Central memory CD8-positive, alpha-beta T cell (primary cell): ENCODE measurements around the gene TMEM8B.

Experiments
- ATAC-seq: fragments of 150-1000 bp; cut with Tn5 transposase; replicated peaks from 2 replicates; pipeline ENCODE4 v1.10.0; 2022; ENCODE audit warnings: mild to moderate bottlenecking, moderate FRiP score, moderate number of reproducible peaks; ENCODE audit not compliant: poor library complexity, severe bottlenecking; ENCODE audit errors: extremely low read depth
- DNase-seq, 2 donors: peaks; one replicate each; pipeline ENCODE4 v3.0.0; 2021; ENCODE audit warnings: low spot score in 2 of 2
- H3K27ac Mint-ChIP-seq: one replicate; pipeline ENCODE4 v1.8.0; 2022; ENCODE audit warnings: low read depth, mild to moderate bottlenecking, moderate library complexity, mixed read lengths
- H3K27me3 Mint-ChIP-seq: one replicate; pipeline ENCODE4 v1.8.0; 2022; ENCODE audit warnings: mixed read lengths
- H3K36me3 Mint-ChIP-seq: one replicate; pipeline ENCODE4 v1.8.0; 2022; ENCODE audit warnings: mild to moderate bottlenecking, moderate library complexity, mixed read lengths; ENCODE audit not compliant: insufficient read depth
- H3K4me1 Mint-ChIP-seq: one replicate; pipeline ENCODE4 v1.8.0; 2022; ENCODE audit warnings: mixed read lengths
- H3K4me3 Mint-ChIP-seq: one replicate; pipeline ENCODE4 v1.8.0; 2022; ENCODE audit warnings: mild to moderate bottlenecking, moderate library complexity, mixed read lengths
- H3K9me3 Mint-ChIP-seq: one replicate; pipeline ENCODE4 v1.8.0; 2022; ENCODE audit warnings: mixed read lengths

TMEM8B gene

DNA sequence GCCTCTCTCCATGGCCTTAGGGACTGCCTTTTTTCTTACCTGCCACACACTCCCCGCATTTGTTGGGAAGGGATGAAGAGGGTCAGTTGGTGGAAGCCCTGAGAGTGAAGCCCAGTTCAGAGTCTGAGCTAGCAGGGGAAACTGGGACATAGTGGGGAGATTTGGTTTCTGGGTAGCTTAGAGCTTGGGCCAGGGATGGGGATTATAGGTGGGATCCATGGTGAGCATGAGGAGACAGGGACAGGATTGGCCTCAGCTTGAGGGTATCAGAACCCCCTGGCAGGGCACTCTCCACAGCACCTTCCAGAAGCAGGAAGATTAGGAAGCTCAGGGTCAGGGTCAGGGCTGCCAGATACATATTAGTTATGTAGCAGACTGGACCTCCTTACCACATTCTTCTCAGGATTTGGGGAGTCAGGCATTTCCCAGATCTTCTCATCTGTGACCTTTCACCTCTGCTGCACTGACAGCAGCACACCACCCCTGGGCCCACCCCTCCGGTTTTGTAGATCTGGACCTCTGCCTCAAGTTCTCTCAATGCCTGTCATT, 23.3 kb downstream of the TMEM8B start:
- H3K9me3 Mint-ChIP-seq, result no peaks in the 10 kb centered on the region
- no peak overlapping the region for H3K4me3 Mint-ChIP-seq
- H3K4me1 Mint-ChIP-seq, result no peaks in the 10 kb centered on the region
- H3K27me3 Mint-ChIP-seq, result no peaks in the 10 kb centered on the region
- DNase-seq (no peak), ATAC-seq (no peak)
- H3K27ac Mint-ChIP-seq, result no peak overlapping the region
- H3K36me3 Mint-ChIP-seq, result no peaks in the 10 kb centered on the region

DNA sequence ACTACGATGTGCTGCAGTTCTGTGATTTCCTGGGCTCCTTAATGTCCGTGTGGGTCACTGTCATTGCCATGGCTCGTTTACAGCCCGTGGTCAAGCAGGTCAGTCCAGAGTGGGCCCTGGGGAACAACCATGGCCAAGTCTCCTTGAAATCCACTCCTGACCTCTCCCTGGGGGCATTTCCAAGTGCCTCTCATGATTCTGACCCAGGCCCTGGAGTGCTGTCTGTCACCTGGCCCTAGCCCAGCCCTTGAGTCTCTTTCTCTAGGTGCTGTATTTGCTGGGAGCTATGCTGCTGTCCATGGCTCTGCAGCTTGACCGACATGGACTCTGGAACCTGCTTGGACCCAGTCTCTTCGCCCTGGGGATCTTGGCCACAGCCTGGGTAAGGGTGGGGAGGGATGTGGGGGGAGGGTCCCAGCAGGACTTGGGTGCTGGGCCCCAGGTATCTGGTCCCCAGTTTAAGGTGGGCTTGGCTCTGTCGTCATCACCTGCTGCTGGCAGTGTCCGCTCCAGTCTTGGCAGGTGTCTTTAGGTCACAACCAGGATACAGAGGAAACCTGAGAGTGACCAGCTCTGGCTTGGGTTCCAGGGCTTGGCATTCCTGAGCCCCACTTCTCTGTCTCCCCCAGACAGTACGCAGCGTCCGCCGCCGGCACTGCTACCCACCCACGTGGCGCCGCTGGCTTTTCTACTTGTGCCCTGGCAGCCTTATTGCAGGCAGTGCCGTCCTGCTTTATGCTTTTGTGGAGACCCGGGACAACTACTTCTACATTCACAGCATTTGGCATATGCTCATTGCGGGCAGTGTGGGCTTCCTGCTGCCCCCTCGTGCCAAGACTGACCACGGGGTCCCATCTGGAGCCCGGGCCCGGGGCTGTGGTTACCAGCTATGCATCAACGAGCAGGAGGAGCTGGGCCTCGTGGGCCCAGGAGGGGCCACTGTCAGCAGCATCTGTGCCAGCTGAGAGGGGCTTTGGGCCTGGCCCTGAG, 24.1 kb downstream of the TMEM8B start:
- Mint-ChIP-seq H3K9me3 (no peaks in the 10 kb centered on the region), H3K4me1 (no peaks in the 10 kb centered on the region), H3K27me3 (no peaks in the 10 kb centered on the region), H3K36me3 (no peaks in the 10 kb centered on the region), H3K4me3 (no peak overlapping the region), H3K27ac (no peak overlapping the region)
- DNase-seq, result no peak
- ATAC-seq, result no peak

DNA sequence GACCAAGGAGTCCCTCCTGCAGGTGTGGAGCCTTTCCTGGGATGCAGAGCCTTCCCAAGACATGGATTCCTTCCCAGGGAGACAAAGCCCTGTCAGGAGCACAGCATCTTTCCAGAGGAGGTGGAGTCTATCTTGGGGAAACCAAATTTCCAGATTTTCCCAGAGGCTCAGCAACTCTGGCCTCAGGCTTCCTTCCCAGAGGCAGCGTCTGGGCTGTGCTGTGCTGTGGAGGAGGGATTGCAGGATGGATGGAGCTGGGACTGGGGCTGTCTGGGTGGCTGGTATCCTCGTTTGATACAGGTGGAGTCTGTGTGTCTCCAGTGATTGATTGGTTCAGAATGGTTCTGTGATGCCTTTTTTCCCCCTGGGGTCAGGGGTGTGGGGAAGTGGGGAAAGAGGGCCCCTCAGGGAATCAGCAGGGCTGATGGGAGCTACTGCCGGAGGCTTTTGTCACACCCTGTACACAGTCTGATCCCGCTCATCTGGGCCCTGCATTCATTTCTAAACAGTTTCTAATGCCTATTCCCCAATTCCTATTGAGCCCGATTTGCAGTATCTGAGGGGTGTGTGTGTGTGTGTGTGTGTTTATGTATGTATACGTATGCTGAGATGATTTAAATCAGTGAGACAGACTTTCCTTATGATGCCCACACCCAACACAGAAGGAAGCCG, 25.2 kb downstream of the TMEM8B start:
- DNase-seq (no peak), ATAC-seq (no peak)
- no peak overlapping the region for H3K4me3 Mint-ChIP-seq
- H3K27ac Mint-ChIP-seq, result no peak overlapping the region
- H3K9me3 Mint-ChIP-seq, result no peaks in the 10 kb centered on the region
- H3K4me1 Mint-ChIP-seq, result no peaks in the 10 kb centered on the region
- H3K36me3 Mint-ChIP-seq, result no peaks in the 10 kb centered on the region
- H3K27me3 Mint-ChIP-seq, result no peaks in the 10 kb centered on the region

DNA sequence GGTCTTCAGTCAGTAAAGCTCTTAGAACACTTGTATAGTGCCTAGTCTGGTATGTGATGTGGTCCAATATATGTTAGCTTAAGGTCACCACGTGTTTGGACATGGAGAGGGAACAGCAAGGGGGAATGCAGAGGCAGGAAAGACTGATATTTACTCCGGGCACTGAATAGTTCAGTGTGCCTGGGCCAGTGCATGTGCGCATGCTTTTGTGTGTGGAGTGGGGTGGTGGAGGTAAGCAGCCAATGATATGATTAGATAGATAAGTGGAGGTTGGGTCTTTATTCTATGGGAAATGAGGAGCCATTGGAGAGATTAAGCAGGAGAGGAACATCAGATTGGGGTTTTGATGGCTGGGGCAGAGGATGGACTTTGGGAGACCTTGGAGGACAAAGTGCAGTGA, 27.2 kb downstream of the TMEM8B start:
- Mint-ChIP-seq H3K27me3 (peaks cover 5% of the 10 kb centered on the region), H3K9me3 (no peaks in the 10 kb centered on the region), H3K4me1 (no peaks in the 10 kb centered on the region), H3K36me3 (no peaks in the 10 kb centered on the region), H3K27ac (no peak overlapping the region), H3K4me3 (no peak overlapping the region)
- DNase-seq (no peak), ATAC-seq (no peak)

GRCh38 chr9:35856882-35857281, 27.9 kb downstream of the TMEM8B start:
- Mint-ChIP-seq H3K27me3 (peaks cover 12% of the 10 kb centered on the region), H3K27ac (no peak overlapping the region), H3K4me3 (no peak overlapping the region), H3K9me3 (no peaks in the 10 kb centered on the region), H3K4me1 (no peaks in the 10 kb centered on the region), H3K36me3 (no peaks in the 10 kb centered on the region)
- no peak for DNase-seq
- ATAC-seq, result no peak

DNA sequence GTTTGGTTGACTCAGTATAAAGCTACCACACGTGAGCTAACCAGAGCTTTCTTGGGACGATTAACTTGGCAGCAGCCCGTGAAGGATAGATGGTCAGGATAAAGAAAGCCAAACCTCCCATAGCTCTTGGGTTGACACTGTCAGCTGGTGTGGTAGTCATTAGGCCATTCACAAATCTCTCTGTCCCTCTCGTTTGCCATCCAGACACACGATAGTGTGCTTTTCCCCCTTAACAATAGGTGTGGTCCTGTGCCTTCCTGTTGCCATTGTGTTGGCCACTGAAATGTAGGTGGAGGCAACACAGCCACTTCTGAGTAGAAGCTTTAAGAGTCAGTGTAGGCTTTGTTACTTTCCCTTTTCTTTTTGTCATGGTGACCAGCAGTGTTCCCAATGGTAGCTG, 29.4 kb downstream of the TMEM8B start:
- no peaks in the 10 kb centered on the region for H3K4me1 Mint-ChIP-seq
- H3K4me3 Mint-ChIP-seq, result no peak overlapping the region
- no peak overlapping the region for H3K27ac Mint-ChIP-seq
- no peaks in the 10 kb centered on the region for H3K36me3 Mint-ChIP-seq
- ATAC-seq (no peak), DNase-seq (no peak)
- no peaks in the 10 kb centered on the region for H3K9me3 Mint-ChIP-seq
- peaks cover 25% of the 10 kb centered on the region for H3K27me3 Mint-ChIP-seq

GRCh38 chr9:35859310-35859989, 30.4 kb downstream of the TMEM8B start:
- Mint-ChIP-seq H3K4me1 (no peaks in the 10 kb centered on the region), H3K27me3 (peaks cover 33% of the 10 kb centered on the region), H3K9me3 (no peaks in the 10 kb centered on the region), H3K27ac (no peak overlapping the region), H3K4me3 (no peak overlapping the region), H3K36me3 (no peaks in the 10 kb centered on the region)
- DNase-seq (no peak), ATAC-seq (no peak)

DNA sequence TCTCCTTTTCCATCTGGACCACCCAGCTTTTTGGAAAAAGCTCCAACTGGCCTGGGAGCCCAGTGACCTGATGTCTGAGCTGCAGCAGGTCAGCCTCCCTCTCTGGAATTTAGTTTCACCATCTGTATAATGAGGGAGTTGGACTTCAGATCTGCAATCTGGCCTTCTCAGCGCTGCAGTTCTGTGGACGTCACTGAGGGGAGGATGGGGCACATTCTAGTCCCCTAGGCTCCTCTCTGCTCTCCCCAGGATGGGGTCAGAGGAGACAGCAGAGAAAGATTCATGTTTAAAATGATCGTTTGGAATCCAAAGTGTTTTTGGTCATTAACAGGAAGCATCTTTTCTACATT, 30.9 kb downstream of the TMEM8B start:
- Mint-ChIP-seq H3K27me3 (peaks cover 38% of the 10 kb centered on the region), H3K36me3 (no peaks in the 10 kb centered on the region), H3K4me3 (no peak overlapping the region), H3K27ac (no peak overlapping the region), H3K4me1 (no peaks in the 10 kb centered on the region), H3K9me3 (no peaks in the 10 kb centered on the region)
- no peak for ATAC-seq
- no peak for DNase-seq

DNA sequence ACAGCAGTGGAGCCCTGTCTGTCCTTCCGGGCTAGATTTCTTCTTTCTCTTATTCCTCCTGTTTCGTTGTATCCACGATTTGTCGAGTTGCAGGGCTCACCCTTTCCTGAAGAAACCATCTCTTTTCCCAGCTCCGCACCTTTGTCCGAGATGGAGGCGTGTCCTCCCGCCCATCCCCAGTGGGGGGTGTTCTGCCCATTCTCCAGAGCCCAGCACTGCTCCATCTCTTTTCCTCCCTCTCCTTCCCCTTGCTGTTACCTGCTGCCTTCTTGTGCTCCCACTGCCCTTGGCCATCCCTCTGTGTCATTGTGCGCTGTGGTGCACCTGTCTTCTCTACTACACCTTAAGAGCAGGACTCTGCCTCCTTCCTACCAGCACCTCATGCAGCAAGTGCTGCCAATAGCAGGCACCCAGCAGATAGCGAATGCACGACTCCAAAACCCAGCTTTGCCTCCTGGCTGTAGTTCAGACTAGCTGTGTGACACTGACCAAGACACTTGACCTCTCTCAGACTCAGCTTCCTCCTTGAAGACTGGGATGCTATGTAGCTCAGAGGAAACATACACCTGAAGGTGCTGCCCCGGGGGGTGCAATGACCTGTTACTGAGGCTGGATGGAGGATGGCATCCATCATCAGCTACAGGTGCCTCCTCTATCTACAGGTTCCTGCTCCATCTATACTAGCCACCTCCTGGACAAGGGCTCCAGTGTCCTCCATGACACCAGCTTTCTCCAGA, 32.3 kb downstream of the TMEM8B start:
- H3K9me3 Mint-ChIP-seq, result no peaks in the 10 kb centered on the region
- H3K27me3 Mint-ChIP-seq, result peaks cover 48% of the 10 kb centered on the region
- no peak overlapping the region for H3K4me3 Mint-ChIP-seq
- no peak overlapping the region for H3K27ac Mint-ChIP-seq
- H3K36me3 Mint-ChIP-seq, result no peaks in the 10 kb centered on the region
- no peak for ATAC-seq
- no peak for DNase-seq
- no peaks in the 10 kb centered on the region for H3K4me1 Mint-ChIP-seq

- no peak for DNase-seq
- H3K27ac Mint-ChIP-seq, result no peak overlapping the region
- no peak for ATAC-seq
- H3K36me3 Mint-ChIP-seq, result no peaks in the 10 kb centered on the region
- no peak overlapping the region for H3K4me3 Mint-ChIP-seq
- no peaks in the 10 kb centered on the region for H3K4me1 Mint-ChIP-seq
- H3K27me3 Mint-ChIP-seq, result peaks cover 48% of the 10 kb centered on the region
- H3K9me3 Mint-ChIP-seq, result no peaks in the 10 kb centered on the region
These were observed 33.3 kb downstream of the TMEM8B start for GRCh38 chr9:35862328-35862727.

DNA sequence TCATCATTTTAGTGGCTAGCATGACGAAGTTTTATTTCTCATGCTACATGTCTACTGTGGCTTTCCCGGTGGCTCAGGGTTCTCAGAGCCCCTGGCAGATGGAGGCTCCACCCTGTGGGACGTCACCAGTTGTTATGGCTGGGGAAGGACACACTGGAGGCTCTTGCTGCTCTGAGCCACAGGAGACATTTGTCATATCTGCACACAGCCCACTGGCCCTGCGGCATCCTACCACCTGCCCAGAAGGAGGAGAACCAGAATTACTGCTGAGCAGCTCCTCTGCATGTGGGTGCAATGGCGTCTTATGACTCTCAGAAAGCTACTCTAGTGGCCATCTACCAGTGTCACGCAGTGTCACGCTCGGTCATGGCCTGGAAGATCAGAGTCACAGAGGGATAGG, 34.6 kb downstream of the TMEM8B start:
- H3K9me3 Mint-ChIP-seq, result no peaks in the 10 kb centered on the region
- peaks cover 48% of the 10 kb centered on the region for H3K27me3 Mint-ChIP-seq
- DNase-seq (no peak), ATAC-seq (no peak)
- no peaks in the 10 kb centered on the region for H3K4me1 Mint-ChIP-seq
- no peak overlapping the region for H3K27ac Mint-ChIP-seq
- H3K4me3 Mint-ChIP-seq, result no peak overlapping the region
- no peaks in the 10 kb centered on the region for H3K36me3 Mint-ChIP-seq

GRCh38 chr9:35864695-35865255, 35.7 kb downstream of the TMEM8B start:
- H3K4me3 Mint-ChIP-seq, result no peak overlapping the region

More at GRCh38 chr9:35864695-35865255, 35.7 kb downstream of the TMEM8B start:
- no peaks in the 10 kb centered on the region for H3K36me3 Mint-ChIP-seq
- no peaks in the 10 kb centered on the region for H3K4me1 Mint-ChIP-seq
- ATAC-seq, result no peak
- peaks cover 48% of the 10 kb centered on the region for H3K27me3 Mint-ChIP-seq
- no peak for DNase-seq
- no peaks in the 10 kb centered on the region for H3K9me3 Mint-ChIP-seq
- no peak overlapping the region for H3K27ac Mint-ChIP-seq
